ENCODE measurements around the gene DNAJC1.

- TF ChIP-seq CTCF (IDR thresholded peaks at IDR 0.05): no peak
- TF ChIP-seq POLR2A (IDR thresholded peaks at IDR 0.05): no peak
Observed at GRCh38 chr10:21760332-21760731, 243.2 kb downstream of the DNAJC1 start.
